Testis (tissue), 3 donors: ENCODE results near the gene CNTD1. TPM values are rescaled to one million over a fixed set of nuclear protein-coding genes. Genes with fewer than 3 reads are reported as not detected.

Source experiments
- DNase-seq: peaks from one replicate; pipeline ENCODE4 v3.0.0-alpha.2; 2019
- H3K27ac ChIP-seq, 2 donors: fragments of 200-600 bp; sonication (generic); one replicate each; pipeline ENCODE4 v1.5.1; 2019
- H3K27me3 ChIP-seq: fragments of 200-600 bp; sonication (generic); one replicate; pipeline ENCODE4 v1.5.1; 2019
- H3K36me3 ChIP-seq: fragments of 200-600 bp; sonication (generic); one replicate; pipeline ENCODE4 v1.5.1; 2017; ENCODE audit warnings: low read depth; ENCODE audit errors: missing control alignments
- H3K4me1 ChIP-seq: fragments of 200-600 bp; sonication (generic); one replicate; pipeline ENCODE4 v1.5.1; 2019
- H3K4me3 ChIP-seq, 2 donors: fragments of 200-600 bp; sonication (generic); one replicate each; pipeline ENCODE4 v1.5.1; 2017 to 2019
- H3K9me3 ChIP-seq: fragments of 200-600 bp; sonication (generic); one replicate; pipeline ENCODE4 v1.5.1; 2017
- POLR2A ChIP-seq: fragments of 450-650 bp; IDR thresholded peaks from one replicate; pipeline ENCODE4 v1.6.1; 2017; ENCODE audit warnings: antibody characterized with exemption, mild to moderate bottlenecking, moderate library complexity
- WGBS, 2 donors: methylation state at CpG; one replicate each; pipeline ENCODE4 v1.1.5; 2018; 5-methylcytosine and 5-hydroxymethylcytosine counted together
- intact Hi-C: fragments of 100-400 bp; cut with DNase I; formaldehyde crosslinking; loops from one replicate; pipeline ENCODE4 v1.15.1; 2023; ENCODE audit warnings: low total_unique reads
- polyA plus RNA-seq: library from polyadenylated mRNA; stranded (reverse); fragments of 350-450 nt; fragmentation: Illumina TruSeq; extraction: RNeasy Lipid Tissue Mini Kit (QIAGEN cat#74804); gene quantifications from one replicate; pipeline ENCODE4 v1.2.3, GENCODE V29; 2014; ENCODE audit warnings: low read depth, low replicate concordance; ENCODE audit not compliant: insufficient read depth
- total RNA-seq, 2 donors: library from RNA; depleted of rRNA; stranded (reverse); fragments of >200 nt; gene quantifications; one replicate each; pipeline ENCODE4 v1.2.3, GENCODE V29; 2016
- TF ChIP-seq, protein P1 (sequence below), 3 experiments: fragments of 450-650 bp in 2 of 3; fragments of 200-600 bp in 1 of 3; sonication (generic) in 1 of 3; IDR thresholded peaks; one replicate each; pipeline ENCODE4 v1.5.1; 2016 to 2019; ENCODE audit warnings: antibody characterized with exemption in 3 of 3, mild to moderate bottlenecking in 2 of 3, moderate library complexity in 1 of 3

The CNTD1 gene
- total and polyA plus RNA-seq, 3 donors from 2014 or later: 21.2 to 114 (median 49.1) TPM

DNA sequence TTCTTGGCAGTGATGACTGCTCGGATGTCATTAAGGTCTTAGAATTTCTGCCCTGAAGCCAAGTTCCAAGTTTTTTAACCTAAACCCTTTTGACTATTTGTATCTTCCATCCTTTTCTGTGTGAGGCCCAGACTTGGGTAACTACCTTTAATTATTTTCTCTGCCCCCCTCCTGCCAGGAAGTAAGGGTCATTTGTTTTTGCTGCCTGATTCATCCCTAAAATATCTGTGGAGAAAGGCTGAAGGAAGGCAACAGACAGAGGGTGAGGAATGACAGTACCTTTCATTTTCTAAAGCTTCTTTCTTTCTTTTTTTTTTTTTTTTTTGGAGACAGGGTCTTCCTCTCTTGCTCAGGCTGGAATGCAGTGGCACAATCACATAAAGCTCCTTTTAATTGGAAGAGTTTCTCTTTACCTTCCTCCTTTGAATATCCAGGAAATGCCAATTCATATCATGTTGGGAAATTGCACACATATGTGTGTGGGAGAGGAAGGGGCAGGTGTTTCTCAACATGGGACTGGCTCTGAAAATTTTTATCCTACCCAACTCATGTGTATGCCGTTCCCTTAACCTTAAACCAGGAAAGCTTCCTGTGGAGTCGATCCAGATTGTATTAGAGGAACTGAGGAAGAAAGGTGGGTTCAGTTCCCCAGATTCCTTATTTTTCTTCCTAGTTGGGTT, 24.5 kb upstream of the CNTD1 start:
- Histone ChIP-seq H3K36me3 (no peaks in the 10 kb centered on the region), H3K27ac (peak overlapping the region in 1 of 2 donors; percentile 79), H3K4me1 (peaks cover 5% of the 10 kb centered on the region), H3K4me3 (peak overlapping the region; percentile 76 to 81), H3K9me3 (no peaks in the 10 kb centered on the region), H3K27me3 (no peaks in the 10 kb centered on the region)
- 72 to 76% methylated on average over 3 of the region's 3 CpGs for WGBS, 2 donors
- intact Hi-C loops: no loop called here
- TF ChIP-seq, protein P1, sequence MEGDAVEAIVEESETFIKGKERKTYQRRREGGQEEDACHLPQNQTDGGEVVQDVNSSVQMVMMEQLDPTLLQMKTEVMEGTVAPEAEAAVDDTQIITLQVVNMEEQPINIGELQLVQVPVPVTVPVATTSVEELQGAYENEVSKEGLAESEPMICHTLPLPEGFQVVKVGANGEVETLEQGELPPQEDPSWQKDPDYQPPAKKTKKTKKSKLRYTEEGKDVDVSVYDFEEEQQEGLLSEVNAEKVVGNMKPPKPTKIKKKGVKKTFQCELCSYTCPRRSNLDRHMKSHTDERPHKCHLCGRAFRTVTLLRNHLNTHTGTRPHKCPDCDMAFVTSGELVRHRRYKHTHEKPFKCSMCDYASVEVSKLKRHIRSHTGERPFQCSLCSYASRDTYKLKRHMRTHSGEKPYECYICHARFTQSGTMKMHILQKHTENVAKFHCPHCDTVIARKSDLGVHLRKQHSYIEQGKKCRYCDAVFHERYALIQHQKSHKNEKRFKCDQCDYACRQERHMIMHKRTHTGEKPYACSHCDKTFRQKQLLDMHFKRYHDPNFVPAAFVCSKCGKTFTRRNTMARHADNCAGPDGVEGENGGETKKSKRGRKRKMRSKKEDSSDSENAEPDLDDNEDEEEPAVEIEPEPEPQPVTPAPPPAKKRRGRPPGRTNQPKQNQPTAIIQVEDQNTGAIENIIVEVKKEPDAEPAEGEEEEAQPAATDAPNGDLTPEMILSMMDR (IDR thresholded peaks at IDR 0.05): no peak
- TF ChIP-seq POLR2A: no peak
- DNase-seq: no peak

GRCh38 chr17:42775534-42776098, 23.0 kb upstream of the CNTD1 start:
- WGBS, 2 donors: 60 to 65% methylated on average over 3 of the region's 3 CpGs
- Histone ChIP-seq H3K27me3 (no peaks in the 10 kb centered on the region), H3K36me3 (no peaks in the 10 kb centered on the region), H3K4me3 (no peak overlapping the region), H3K27ac (no peak overlapping the region), H3K4me1 (peaks cover 5% of the 10 kb centered on the region), H3K9me3 (no peaks in the 10 kb centered on the region)
- DNase-seq: no peak
- no peak for TF ChIP-seq POLR2A
- TF ChIP-seq, protein P1 (IDR thresholded peaks at IDR 0.05): no peak
- intact Hi-C loops: no loop called here

DNA sequence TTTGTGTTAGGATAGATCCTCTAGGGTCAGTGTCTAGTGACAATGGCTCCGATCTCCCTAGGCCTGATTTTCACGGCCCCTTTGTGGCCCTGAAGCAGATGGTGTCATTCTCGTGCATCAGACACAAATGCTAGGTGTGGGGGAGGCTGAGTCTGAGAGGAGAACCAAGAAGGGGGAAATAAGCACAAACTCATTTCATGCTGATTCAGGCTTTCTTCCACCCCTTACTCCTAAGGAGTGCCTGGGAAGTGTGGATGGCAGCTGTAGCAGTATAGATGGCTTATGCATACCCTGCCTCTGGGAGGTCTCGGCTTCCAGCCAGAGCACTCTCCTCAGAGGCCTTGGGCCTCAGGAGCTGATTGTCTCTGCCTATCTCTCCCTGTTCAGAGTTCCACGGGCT, 20.1 kb upstream of the CNTD1 start:
- no peaks in the 10 kb centered on the region for H3K9me3 ChIP-seq
- 85 to 89% methylated on average over 5 of the region's 5 CpGs for WGBS, 2 donors
- no peaks in the 10 kb centered on the region for H3K27me3 ChIP-seq
- H3K4me1 ChIP-seq: peaks cover 5% of the 10 kb centered on the region
- no peaks in the 10 kb centered on the region for H3K36me3 ChIP-seq
- H3K4me3 ChIP-seq: no peak overlapping the region
- intact Hi-C loops: no loop called here
- no peak for DNase-seq
- TF ChIP-seq, protein P1 (IDR thresholded peaks at IDR 0.05): no peak
- no peak for TF ChIP-seq POLR2A
- H3K27ac ChIP-seq: no peak overlapping the region

GRCh38 chr17:42779304-42779935, 19.2 kb upstream of the CNTD1 start:
- no peaks in the 10 kb centered on the region for H3K9me3 ChIP-seq
- H3K4me1 ChIP-seq: no peaks in the 10 kb centered on the region
- intact Hi-C loops: no loop called here
- DNase-seq: no peak
- no peaks in the 10 kb centered on the region for H3K36me3 ChIP-seq
- no peak overlapping the region for H3K27ac ChIP-seq
- H3K4me3 ChIP-seq: no peak overlapping the region
- WGBS, 2 donors: 54 to 62% methylated on average over 3 of the region's 3 CpGs
- H3K27me3 ChIP-seq: no peaks in the 10 kb centered on the region
- no peak for TF ChIP-seq POLR2A
- TF ChIP-seq, protein P1 (IDR thresholded peaks at IDR 0.05): no peak
